Stomach smooth muscle (tissue), 2 donors: ENCODE data around the gene KIF13A.
A peak's percentile ranks its signal among the peaks of the same experiment; 100 is the strongest.

ENCODE experiments used
- H3K27ac ChIP-seq: one replicate; pipeline ENCODE4 v1.7.0; 2013; ENCODE audit warnings: mild to moderate bottlenecking, low read length, inconsistent platforms
- H3K27me3 ChIP-seq, 2 donors: one replicate each; pipeline ENCODE4 v1.7.0; 2013; ENCODE audit warnings: low read length in 2 of 2; ENCODE audit not compliant: insufficient read depth in 2 of 2, control insufficient read depth in 1 of 2
- H3K36me3 ChIP-seq, 2 donors: one replicate each; pipeline ENCODE4 v1.7.0; 2013; ENCODE audit warnings: low read length in 2 of 2; ENCODE audit not compliant: control insufficient read depth in 2 of 2, insufficient read depth in 2 of 2
- H3K4me1 ChIP-seq: one replicate; pipeline ENCODE4 v1.7.0; 2013; ENCODE audit warnings: low read length; ENCODE audit not compliant: control insufficient read depth, insufficient read depth
- H3K4me3 ChIP-seq, 2 donors: one replicate each; pipeline ENCODE4 v1.7.0; 2013; ENCODE audit warnings: low read length in 2 of 2
- H3K9ac ChIP-seq, 2 donors: one replicate each; pipeline ENCODE4 v1.7.0; 2013; ENCODE audit warnings: low read length in 2 of 2, mild to moderate bottlenecking in 1 of 2
- H3K9me3 ChIP-seq, 2 donors: one replicate each; pipeline ENCODE4 v1.7.0; 2013; ENCODE audit warnings: low read length in 2 of 2; ENCODE audit not compliant: control insufficient read depth in 2 of 2
- donor health status: healthy.
- donor health status: Pancreatic carcinoma.

Gene KIF13A

GRCh38 chr6:17870300-17871188, 116.9 kb downstream of the KIF13A start:
- Histone ChIP-seq H3K27me3 (no peaks in the 10 kb centered on the region), H3K4me1 (peaks cover 10% of the 10 kb centered on the region), H3K27ac (no peak overlapping the region)

GRCh38 chr6:17869753-17870050, 117.7 kb downstream of the KIF13A start:
- peaks cover 0 to 2% of the 10 kb centered on the region in 2 donors for H3K36me3 ChIP-seq
- H3K27me3 ChIP-seq, result no peaks in the 10 kb centered on the region
- H3K9ac ChIP-seq, result no peak overlapping the region
- H3K27ac ChIP-seq, result no peak overlapping the region
- H3K9me3 ChIP-seq, result no peaks in the 10 kb centered on the region
- no peak overlapping the region for H3K4me3 ChIP-seq
- peaks cover 18% of the 10 kb centered on the region for H3K4me1 ChIP-seq

More at GRCh38 chr6:17870300-17871188, 116.9 kb downstream of the KIF13A start:
- Histone ChIP-seq H3K9ac (no peak overlapping the region), H3K4me3 (no peak overlapping the region), H3K9me3 (no peaks in the 10 kb centered on the region), H3K36me3 (peaks cover 0 to 2% of the 10 kb centered on the region in 2 donors)

GRCh38 chr6:17869010-17869752, 118.3 kb downstream of the KIF13A start:
- Histone ChIP-seq H3K36me3 (peaks cover 0 to 2% of the 10 kb centered on the region in 2 donors), H3K27ac (no peak overlapping the region), H3K9ac (no peak overlapping the region), H3K4me1 (peaks cover 23% of the 10 kb centered on the region), H3K4me3 (no peak overlapping the region), H3K9me3 (no peaks in the 10 kb centered on the region), H3K27me3 (no peaks in the 10 kb centered on the region)

GRCh38 chr6:17867880-17868279, 119.6 kb downstream of the KIF13A start:
- no peaks in the 10 kb centered on the region for H3K27me3 ChIP-seq
- peak overlapping the region; percentile 49 for H3K27ac ChIP-seq
- H3K9me3 ChIP-seq, result no peaks in the 10 kb centered on the region
- H3K36me3 ChIP-seq, result peaks cover 0 to 1% of the 10 kb centered on the region in 2 donors
- peaks cover 32% of the 10 kb centered on the region for H3K4me1 ChIP-seq
- peak overlapping the region in 1 of 2 donors; percentile 7 for H3K9ac ChIP-seq
- no peak overlapping the region for H3K4me3 ChIP-seq

GRCh38 chr6:17866876-17867444, 120.5 kb downstream of the KIF13A start:
- no peak overlapping the region for H3K9ac ChIP-seq
- H3K36me3 ChIP-seq, result no peaks in the 10 kb centered on the region
- peak overlapping the region; percentile 49 for H3K27ac ChIP-seq
- no peak overlapping the region for H3K4me3 ChIP-seq
- peaks cover 32% of the 10 kb centered on the region for H3K4me1 ChIP-seq
- H3K27me3 ChIP-seq, result no peaks in the 10 kb centered on the region
- H3K9me3 ChIP-seq, result no peaks in the 10 kb centered on the region

- H3K4me1 ChIP-seq, result peaks cover 32% of the 10 kb centered on the region
- H3K9ac ChIP-seq, result no peak overlapping the region
- H3K4me3 ChIP-seq, result no peak overlapping the region
- no peaks in the 10 kb centered on the region for H3K36me3 ChIP-seq
- no peaks in the 10 kb centered on the region for H3K27me3 ChIP-seq
- H3K27ac ChIP-seq, result peak overlapping the region; percentile 75
- no peaks in the 10 kb centered on the region for H3K9me3 ChIP-seq
Measured at GRCh38 chr6:17865798-17866725, 121.4 kb downstream of the KIF13A start.

GRCh38 chr6:17865243-17865642, 122.2 kb downstream of the KIF13A start:
- Histone ChIP-seq H3K9me3 (no peaks in the 10 kb centered on the region), H3K27me3 (no peaks in the 10 kb centered on the region), H3K36me3 (no peaks in the 10 kb centered on the region), H3K4me1 (peaks cover 32% of the 10 kb centered on the region), H3K4me3 (no peak overlapping the region), H3K27ac (peak overlapping the region; percentile 75), H3K9ac (peak overlapping the region in 1 of 2 donors; percentile 13)

- peaks cover 31% of the 10 kb centered on the region for H3K4me1 ChIP-seq
- peak overlapping the region in 1 of 2 donors; percentile 44 for H3K4me3 ChIP-seq
- H3K9me3 ChIP-seq, result no peaks in the 10 kb centered on the region
- no peaks in the 10 kb centered on the region for H3K36me3 ChIP-seq
- H3K27me3 ChIP-seq, result no peaks in the 10 kb centered on the region
- peak overlapping the region in 1 of 2 donors; percentile 51 for H3K9ac ChIP-seq
- peak overlapping the region; percentile 75 for H3K27ac ChIP-seq
Measured at GRCh38 chr6:17863901-17864754, 123.3 kb downstream of the KIF13A start.

GRCh38 chr6:17861361-17861760, 126.1 kb downstream of the KIF13A start:
- Histone ChIP-seq H3K27me3 (no peaks in the 10 kb centered on the region), H3K27ac (no peak overlapping the region), H3K36me3 (no peaks in the 10 kb centered on the region), H3K4me1 (peaks cover 26% of the 10 kb centered on the region), H3K4me3 (no peak overlapping the region), H3K9me3 (no peaks in the 10 kb centered on the region), H3K9ac (no peak overlapping the region)
